Neural cell (in vitro differentiated cells): ENCODE data around the gene RNF148. TPM values are rescaled to one million over a fixed set of nuclear protein-coding genes. Genes with fewer than 3 reads are reported as not detected.

Experiments
- H2AFZ ChIP-seq: fragments of 200-600, 300-800 bp; sonication (generic), shearing (Covaris generic); 2 replicates; pipeline ENCODE4 v1.6.0; 2014; ENCODE audit warnings: low read depth, mild to moderate bottlenecking, antibody characterized with exemption, low read length, moderate library complexity
- H3F3A ChIP-seq: fragments of 200-600 bp; shearing (Covaris generic); 2 replicates; pipeline ENCODE4 v1.6.1; 2016; ENCODE audit warnings: mild to moderate bottlenecking, moderate library complexity, mixed read lengths, antibody characterized with exemption, low read length; ENCODE audit not compliant: insufficient read depth, poor library complexity, severe bottlenecking
- H3K27ac ChIP-seq: fragments of 200-600, 300-800 bp; sonication (generic), shearing (Covaris generic); 2 replicates; pipeline ENCODE4 v1.5.1; 2014; ENCODE audit warnings: mild to moderate bottlenecking, low read length, moderate library complexity
- H3K27me3 ChIP-seq: fragments of 300-800, 200-600 bp; sonication (generic), shearing (Covaris generic); 2 replicates; pipeline ENCODE4 v1.6.0; 2014; ENCODE audit warnings: mild to moderate bottlenecking, low read depth, low read length, moderate library complexity; ENCODE audit not compliant: insufficient read depth
- H3K36me3 ChIP-seq: fragments of 300-800, 200-600 bp; sonication (generic), shearing (Covaris generic); 2 replicates; pipeline ENCODE4 v1.5.1; 2014; ENCODE audit warnings: mild to moderate bottlenecking, antibody characterized with exemption, low read length, moderate library complexity; ENCODE audit not compliant: insufficient read depth
- H3K4me2 ChIP-seq: fragments of 300-800, 200-600 bp; sonication (generic), shearing (Covaris generic); 2 replicates; pipeline ENCODE4 v1.6.0; 2014; ENCODE audit warnings: mild to moderate bottlenecking, low read length
- H3K4me3 ChIP-seq: fragments of 300-800, 200-600 bp; sonication (generic), shearing (Covaris generic); 2 replicates; pipeline ENCODE4 v1.5.1; 2014; ENCODE audit warnings: mild to moderate bottlenecking, low read length, moderate library complexity
- H3K79me2 ChIP-seq: fragments of 200-600 bp; shearing (Covaris generic); replicated peaks from 2 replicates; pipeline ENCODE4 v1.6.0; 2014; ENCODE audit warnings: mild to moderate bottlenecking, low read length, moderate library complexity; ENCODE audit not compliant: insufficient read depth
- H3K9ac ChIP-seq: fragments of 300-800, 200-600 bp; sonication (generic), shearing (Covaris generic); 2 replicates; pipeline ENCODE4 v1.6.1; 2016; ENCODE audit warnings: mild to moderate bottlenecking, low read length, mixed read lengths
- H3K9me2 ChIP-seq: fragments of 200-600 bp; shearing (Covaris generic); 2 replicates; pipeline ENCODE4 v1.6.1; 2016; ENCODE audit warnings: mild to moderate bottlenecking, low read length, mixed read lengths; ENCODE audit not compliant: insufficient read depth
- H3K9me3 ChIP-seq: fragments of 200-600, 300-800 bp; sonication (generic), shearing (Covaris generic); 2 replicates; pipeline ENCODE4 v1.6.1; 2016; ENCODE audit warnings: mild to moderate bottlenecking, mixed run types, low read length, moderate library complexity, mixed read lengths
- H4K20me1 ChIP-seq: fragments of 200-600 bp; shearing (Covaris generic); 2 replicates; pipeline ENCODE4 v1.6.1; 2016; ENCODE audit warnings: mild to moderate bottlenecking, mixed run types; ENCODE audit not compliant: insufficient read depth
- CTCF ChIP-seq: fragments of 450-650 bp; IDR thresholded peaks from 2 replicates; pipeline ENCODE4 v1.5.1; 2014; ENCODE audit warnings: antibody characterized with exemption, mild to moderate bottlenecking, moderate library complexity; ENCODE audit not compliant: poor library complexity, severe bottlenecking
- EP300 ChIP-seq: fragments of 450-650 bp; conservative IDR thresholded peaks from 2 replicates; pipeline ENCODE4 v1.6.1; 2014; ENCODE audit warnings: antibody characterized with exemption, mild to moderate bottlenecking, moderate library complexity; ENCODE audit not compliant: poor library complexity, severe bottlenecking
- EZH2 ChIP-seq: fragments of 200-600, 300-800 bp; shearing (Covaris generic), sonication (generic); IDR thresholded peaks from 2 replicates; pipeline ENCODE4 v1.6.1; 2014; ENCODE audit warnings: antibody characterized with exemption, low read length, borderline replicate concordance, mild to moderate bottlenecking; ENCODE audit not compliant: insufficient read depth, poor library complexity, severe bottlenecking
- MXI1 ChIP-seq: fragments of 450-650 bp; conservative IDR thresholded peaks from 2 replicates; pipeline ENCODE4 v1.6.1; 2014; ENCODE audit warnings: antibody characterized with exemption, mild to moderate bottlenecking; ENCODE audit not compliant: poor library complexity, severe bottlenecking
- POLR2AphosphoS5 ChIP-seq: IDR thresholded peaks from 2 replicates; pipeline ENCODE4 v1.6.1; 2012
- RAD21 ChIP-seq: fragments of 450-650 bp; conservative IDR thresholded peaks from 2 replicates; pipeline ENCODE4 v1.6.1; 2014; ENCODE audit warnings: antibody characterized with exemption, mild to moderate bottlenecking, moderate library complexity
- REST ChIP-seq: IDR thresholded peaks from 2 replicates; pipeline ENCODE4 v1.6.1; 2012; ENCODE audit warnings: borderline replicate concordance
- SMC3 ChIP-seq: fragments of 450-650 bp; conservative IDR thresholded peaks from 2 replicates; pipeline ENCODE4 v1.6.1; 2014; ENCODE audit warnings: antibody characterized with exemption, mild to moderate bottlenecking, moderate library complexity; ENCODE audit not compliant: poor library complexity
- TAF1 ChIP-seq: IDR thresholded peaks from 2 replicates; pipeline ENCODE4 v1.6.1; 2012; ENCODE audit warnings: low read depth
- polyA plus RNA-seq: library from polyadenylated mRNA; depleted of rRNA; stranded (reverse); fragments of >200 nt; gene quantifications from 2 replicates; pipeline ENCODE4 v1.2.3, GENCODE V29; 2014

Gene RNF148
- polyA plus RNA-seq, 1 donor from 2014 or later, result 0.25 TPM

- H3K9me3 ChIP-seq, result no peaks in the 10 kb centered on the region
- no peaks in the 10 kb centered on the region for H3K79me2 ChIP-seq
- no peak overlapping the region for H3K4me3 ChIP-seq
- H3K27ac ChIP-seq, result no peak overlapping the region
- no peak overlapping the region for H3K4me2 ChIP-seq
- H2AFZ ChIP-seq, result no peak overlapping the region
- H3K27me3 ChIP-seq, result no peaks in the 10 kb centered on the region
- H3K36me3 ChIP-seq, result no peaks in the 10 kb centered on the region
- no peak overlapping the region for H3K9ac ChIP-seq
- H4K20me1 ChIP-seq, result no peaks in the 10 kb centered on the region
- H3F3A ChIP-seq, result no peaks in the 10 kb centered on the region
- TF ChIP-seq MXI1 (no peak), RAD21 (no peak), POLR2AphosphoS5 (no peak), EP300 (no peak), EZH2 (no peak), CTCF (no peak), SMC3 (no peak), REST (no peak), TAF1 (no peak)
- H3K9me2 ChIP-seq, result no peaks in the 10 kb centered on the region
Measured at GRCh38 chr7:122717356-122718089, 14.8 kb upstream of the RNF148 start.

- no peak overlapping the region for H2AFZ ChIP-seq
- H3K27ac ChIP-seq, result no peak overlapping the region
- H3K79me2 ChIP-seq, result no peaks in the 10 kb centered on the region
- H3K9me2 ChIP-seq, result no peaks in the 10 kb centered on the region
- TF ChIP-seq RAD21 (no peak), EZH2 (no peak)
- H3K27me3 ChIP-seq, result no peaks in the 10 kb centered on the region
- no peaks in the 10 kb centered on the region for H4K20me1 ChIP-seq
- H3K4me3 ChIP-seq, result no peak overlapping the region
- no peaks in the 10 kb centered on the region for H3F3A ChIP-seq
- no peaks in the 10 kb centered on the region for H3K36me3 ChIP-seq
- no peaks in the 10 kb centered on the region for H3K9me3 ChIP-seq
- no peak overlapping the region for H3K9ac ChIP-seq
- no peak overlapping the region for H3K4me2 ChIP-seq
Measured at GRCh38 chr7:122715183-122715582, 12.5 kb upstream of the RNF148 start.
